GM19238 (cell line): ENCODE measurements around the gene L2HGDH.

Experiments used
- DNase-seq: peaks from one replicate; pipeline ENCODE4 v3.0.0; 2011; ENCODE audit warnings: low spot score; ENCODE audit not compliant: insufficient read length

The L2HGDH gene

DNA sequence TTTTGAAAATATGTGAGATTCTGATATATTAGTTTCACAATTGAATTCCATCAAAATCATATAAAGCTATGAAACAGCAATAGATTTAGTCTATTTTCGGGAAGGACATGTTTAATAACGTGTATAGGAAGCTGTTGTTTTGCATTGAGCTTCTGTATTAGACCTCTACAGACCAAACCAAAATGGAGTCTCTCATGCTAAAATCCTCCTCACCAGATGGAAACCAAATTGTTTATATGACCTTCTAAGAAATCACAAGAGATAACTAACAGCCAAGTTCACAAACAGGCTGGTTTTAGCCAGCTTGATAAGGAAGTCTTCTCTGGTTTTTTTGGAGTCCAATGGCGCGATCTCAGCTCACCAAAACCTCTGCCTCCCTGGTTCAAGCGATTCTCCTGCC, 23.9 kb downstream of the L2HGDH start:
- DNase-seq: no peak

DNA sequence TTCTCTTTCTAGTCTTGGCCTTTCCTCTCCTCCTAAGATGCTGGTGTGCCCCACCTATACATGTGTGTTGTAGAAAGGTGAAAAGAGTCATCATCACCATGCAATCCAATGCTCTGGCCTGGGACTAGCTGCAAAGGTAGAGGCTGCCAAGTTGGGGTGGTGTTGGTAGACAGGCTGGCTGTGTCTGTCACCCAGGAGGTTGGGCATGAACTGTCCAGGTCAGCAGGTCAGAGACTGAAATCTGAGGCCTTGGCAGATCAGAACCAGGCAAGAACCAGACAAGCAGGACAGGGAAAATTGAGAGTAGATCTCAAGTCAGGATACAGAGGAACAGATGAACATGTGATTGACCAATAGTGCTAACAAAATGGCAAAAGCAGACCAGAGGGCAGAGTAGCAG, 26.2 kb downstream of the L2HGDH start:
- DNase-seq: no peak

DNA sequence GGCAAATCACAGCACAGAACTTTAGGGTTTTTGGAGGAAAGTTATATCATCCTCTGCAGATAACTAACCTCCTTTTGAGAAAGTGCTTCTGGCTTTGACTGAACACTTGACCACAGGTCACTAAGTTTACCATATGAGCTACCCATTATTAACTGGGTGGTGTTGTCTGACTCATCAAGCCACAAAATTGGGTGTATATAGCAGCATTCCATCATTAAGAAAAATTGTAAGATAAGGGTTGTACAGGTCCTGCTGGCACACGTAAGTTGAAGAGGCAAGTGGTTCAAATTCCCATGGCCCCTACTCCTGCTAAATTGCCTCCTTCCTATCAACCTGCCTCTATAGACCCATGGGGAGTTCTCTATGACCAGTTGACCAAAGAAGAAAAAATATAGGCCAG, 39.5 kb downstream of the L2HGDH start:
- DNase-seq: no peak

DNA sequence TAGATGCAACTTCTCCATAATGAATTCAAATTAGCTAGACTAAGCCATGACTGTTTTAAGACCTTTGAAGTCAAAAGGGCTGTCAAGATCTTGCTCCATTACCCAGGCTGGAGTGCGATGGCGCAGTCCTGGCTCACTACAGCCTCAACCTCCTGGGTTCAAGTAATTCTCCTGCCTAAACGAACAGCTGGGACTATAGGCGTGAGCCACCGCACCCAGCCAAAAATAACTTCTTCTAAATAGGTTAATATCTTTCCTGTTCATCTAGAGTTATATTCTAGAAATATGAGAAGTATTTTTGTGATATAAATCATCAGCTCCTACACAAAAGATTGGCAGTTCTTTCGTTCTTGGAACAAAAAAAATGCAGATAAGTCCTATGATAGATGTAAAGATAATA, 41.1 kb downstream of the L2HGDH start:
- DNase-seq: no peak

DNA sequence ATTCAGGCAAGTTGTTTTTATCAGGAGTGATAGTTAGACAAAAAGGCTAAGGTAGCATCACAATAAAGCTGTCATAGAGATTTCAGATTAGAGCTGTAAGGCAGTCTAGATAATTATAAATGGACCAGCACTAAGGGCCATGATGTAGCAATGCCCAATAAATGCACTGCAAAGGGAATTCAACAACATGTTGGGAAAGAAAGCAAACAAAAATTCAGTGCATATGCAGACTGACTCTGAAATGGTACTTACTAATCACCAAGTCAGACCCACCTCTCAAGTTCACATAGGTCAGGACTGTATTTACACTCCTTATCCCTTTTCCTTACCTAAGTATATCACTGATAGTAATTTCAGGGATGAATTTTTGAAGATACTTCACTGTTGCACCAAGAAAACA, 47.0 kb downstream of the L2HGDH start:
- DNase-seq: no peak

DNA sequence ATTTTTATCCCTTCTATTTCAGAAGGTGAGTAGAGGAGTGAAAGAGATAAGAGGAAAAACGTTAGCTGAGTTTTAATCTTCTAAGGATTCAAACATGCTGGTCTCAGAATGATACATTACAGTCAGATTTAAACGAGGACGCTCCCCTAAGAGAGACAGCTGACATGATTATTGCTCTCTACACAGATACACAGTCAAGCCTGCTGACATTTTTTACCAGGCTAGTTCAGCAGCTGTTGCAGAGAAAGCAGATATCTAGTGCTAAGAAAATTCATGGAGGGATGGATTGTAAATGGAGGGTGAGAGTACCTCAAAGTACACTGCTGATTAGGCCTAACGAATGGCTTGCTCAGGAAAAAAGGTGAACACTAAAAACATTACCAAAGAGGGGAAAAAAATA, 48.7 kb downstream of the L2HGDH start:
- DNase-seq: no peak

DNA sequence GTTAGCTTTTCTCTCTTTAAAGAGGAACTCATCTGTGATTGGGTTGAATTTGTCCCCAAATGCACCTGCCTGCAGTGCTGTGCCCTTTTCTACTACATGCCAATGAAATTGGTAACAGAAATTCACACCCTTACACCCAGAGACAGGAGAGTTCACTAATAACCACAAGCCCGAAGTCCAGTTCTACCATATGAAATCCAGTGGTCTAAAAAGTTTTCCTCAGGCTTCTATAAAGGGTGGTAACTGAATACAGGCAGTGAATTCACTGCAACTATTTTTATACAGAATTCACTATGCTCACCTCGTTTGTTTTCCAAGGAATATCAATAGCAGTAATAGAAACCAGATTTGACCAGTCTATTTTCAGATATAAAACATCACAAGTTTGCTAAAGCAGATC, 49.2 kb downstream of the L2HGDH start:
- DNase-seq: no peak

DNA sequence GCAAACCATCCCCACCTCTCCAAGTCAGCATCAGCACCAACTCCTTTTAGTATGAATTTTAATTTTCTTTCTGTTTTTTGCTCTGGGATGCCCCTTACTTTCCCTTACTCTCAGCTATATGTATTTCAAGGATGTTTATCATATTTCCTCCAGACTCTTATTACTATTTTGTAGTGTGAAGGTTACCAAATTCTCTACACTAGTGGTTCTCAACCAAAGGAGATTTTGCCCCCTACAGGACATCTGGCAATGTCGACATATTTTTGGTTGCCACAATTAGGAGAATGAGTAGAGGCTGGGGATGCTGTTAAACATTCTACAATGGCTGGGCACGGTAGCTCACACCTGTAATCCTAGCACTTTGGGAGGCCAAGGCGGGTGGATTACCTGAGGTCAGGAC, 51.5 kb downstream of the L2HGDH start:
- no peak for DNase-seq

DNA sequence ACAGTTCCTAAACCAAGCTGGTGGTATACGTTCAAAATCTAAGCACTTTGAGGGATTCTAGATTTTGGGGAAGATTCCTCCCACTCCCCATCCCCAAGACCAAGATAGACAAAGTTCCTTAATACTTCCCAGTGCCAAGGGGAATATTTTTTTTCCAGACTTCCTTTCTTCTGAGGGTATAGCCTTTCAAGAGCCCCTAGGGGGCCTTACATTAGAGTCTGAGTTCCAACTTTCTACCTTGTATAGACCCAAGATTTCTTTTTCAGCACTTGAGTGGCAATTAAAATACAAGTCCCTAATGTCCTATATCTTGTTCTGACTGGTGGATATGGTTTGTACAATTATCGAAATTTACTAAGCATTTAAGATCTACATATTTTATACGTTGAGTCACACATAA, 52.0 kb downstream of the L2HGDH start:
- DNase-seq: no peak

DNA sequence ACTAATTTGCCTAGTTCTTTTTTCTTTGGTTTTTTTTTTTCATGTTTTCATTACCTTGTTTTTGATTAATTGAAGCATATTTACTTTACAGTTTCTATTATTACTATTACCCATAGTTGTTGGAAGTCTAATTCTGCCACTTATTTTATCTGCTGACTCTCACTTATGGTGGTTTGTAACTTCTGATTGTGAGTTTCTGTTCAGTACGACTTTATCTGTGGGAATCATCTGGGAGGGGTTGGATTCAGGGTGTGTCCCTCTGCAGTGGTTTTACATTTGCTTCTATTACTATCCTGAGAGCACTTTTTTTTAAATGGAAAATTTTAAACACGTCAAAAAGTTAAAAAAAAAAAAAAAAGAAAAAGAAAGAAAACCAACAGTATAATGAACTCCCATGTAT, 54.3 kb downstream of the L2HGDH start:
- no peak for DNase-seq

DNA sequence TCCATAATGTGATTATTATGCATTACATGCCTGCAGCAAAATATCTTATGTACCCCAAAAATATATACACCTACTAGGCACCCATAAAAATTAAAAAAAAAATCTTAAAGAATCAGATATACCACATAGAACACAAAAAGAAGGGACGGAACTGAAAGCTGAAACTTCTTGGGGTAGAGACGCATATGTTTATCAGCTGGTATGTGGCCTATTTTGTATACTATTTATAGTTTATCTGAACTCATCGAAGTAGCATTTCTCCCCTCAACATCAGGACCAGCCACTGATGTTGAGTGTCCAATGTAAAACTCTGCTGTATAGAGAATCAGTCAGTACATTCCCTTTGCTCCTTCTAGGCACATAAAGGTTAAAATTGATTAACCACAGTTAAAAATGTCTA, 57.8 kb downstream of the L2HGDH start:
- no peak for DNase-seq

DNA sequence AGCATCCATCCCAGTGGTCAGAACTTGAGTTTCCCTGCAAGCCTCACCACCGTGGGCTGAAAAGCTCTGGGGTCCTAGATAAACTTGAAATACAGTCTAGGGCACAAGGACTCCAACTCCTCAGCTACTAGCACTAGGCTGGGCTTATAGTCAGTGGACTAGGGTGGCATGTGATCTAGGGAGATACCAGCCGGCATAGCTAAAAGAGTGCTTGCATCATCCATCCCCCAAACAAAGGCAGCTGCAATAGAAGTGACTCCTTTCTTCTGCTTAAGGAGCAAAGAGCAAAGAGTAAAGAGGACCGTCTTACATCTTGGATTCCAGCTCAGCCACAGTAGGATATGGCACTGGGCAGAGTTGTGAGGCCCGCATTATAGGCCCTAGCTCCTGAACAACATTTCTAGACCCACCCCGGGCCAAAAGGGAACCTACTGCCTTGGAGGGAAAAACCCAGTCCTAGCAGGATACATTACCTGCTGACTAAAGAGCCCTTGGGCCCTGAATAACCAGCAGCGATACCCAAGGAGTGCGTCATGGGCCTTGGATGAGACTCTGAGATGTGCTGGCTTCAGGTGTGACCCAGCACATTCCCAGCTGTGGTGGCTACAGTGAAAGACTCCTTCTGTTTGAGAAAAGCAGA, 62.8 kb downstream of the L2HGDH start:
- no peak for DNase-seq

DNA sequence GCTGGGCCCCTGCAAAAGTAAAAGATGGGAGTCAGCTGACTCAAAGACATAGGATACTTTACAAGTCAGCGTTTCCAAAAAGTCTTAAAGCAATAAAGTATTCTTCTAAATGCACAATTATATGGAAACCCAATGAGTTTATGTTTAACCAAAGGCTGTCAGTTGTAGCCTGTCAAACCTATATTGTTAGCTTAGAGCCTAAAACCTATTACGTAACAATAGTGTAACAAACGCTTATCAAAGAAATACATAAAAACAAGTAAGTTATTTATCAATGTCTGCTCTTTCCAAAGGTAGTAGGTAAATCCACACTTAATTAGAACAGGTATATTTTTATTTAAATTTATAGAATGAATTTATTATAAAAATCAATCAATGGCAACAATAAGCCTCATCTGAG, 64.8 kb downstream of the L2HGDH start:
- no peak for DNase-seq

DNA sequence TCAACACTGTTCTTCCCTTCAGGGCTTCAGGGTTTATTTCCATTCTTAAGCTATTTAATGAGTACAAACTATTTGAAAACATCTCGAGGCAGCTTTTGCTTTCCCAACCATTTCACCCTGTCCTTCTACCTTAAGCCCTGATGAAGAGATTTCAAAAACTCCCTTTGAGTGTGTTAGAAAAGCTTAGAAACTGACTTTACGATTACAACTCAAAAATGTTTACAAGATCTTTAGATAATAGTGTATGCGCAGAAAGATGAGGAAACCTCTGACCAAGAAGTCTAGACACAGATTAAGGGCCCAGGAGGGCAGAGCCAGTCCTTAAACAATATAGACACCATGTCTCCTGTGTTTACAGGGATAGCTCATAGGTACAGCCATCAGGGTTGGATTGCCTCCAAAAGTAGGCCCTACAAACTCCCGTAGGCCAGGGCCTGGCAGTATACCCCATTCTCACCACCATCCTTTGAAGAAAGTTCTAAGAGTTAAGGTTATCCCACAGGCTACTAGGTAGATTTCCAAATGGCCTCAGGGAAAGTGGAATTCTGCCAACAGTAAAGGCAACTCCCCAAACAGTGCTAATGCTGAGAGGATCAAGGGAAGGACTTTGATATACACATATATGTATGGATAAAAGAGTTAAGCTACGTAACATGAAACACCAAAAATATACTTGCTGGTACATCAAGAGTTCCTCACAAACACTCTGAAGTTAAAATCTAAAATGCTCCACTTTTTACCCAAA, 69.3 kb downstream of the L2HGDH start:
- no peak for DNase-seq

DNA sequence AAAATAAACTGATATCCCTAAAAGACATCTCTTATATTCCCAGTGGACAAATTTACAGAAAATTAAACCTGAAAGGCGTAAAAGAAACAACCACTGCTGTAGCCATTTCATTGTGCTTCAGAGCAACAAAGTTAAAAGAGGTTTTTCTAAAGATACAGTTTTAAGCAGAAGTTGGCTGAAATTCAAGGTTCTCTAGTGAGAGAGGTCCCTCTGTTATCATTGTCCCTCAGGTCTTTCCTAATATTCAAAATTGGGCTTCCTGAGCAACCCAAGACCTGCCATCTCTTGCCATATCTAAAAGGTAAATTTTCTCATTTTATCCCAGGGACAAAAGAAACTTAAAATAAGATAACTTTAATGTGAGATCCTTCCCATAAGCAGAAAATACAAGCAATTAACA, 69.9 kb downstream of the L2HGDH start:
- DNase-seq: no peak

DNA sequence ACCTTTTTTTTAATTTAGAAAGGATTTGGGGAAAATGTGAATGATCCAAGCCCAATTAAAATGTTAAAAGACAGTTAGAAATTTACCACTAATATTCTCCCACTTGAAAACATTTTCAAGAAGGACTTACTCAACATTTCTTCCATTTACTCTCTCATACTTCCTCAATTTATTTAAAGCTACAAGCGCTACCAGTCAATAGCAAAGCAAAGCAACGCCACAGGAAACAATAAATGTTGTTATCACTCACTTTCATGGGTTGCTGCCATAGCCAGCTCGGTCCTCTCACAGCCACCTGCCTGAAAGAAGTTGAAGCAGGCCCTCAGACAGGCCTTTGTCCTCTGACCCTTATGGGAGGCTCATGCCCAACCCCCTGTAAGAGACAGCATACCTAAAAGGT, 74.6 kb downstream of the L2HGDH start:
- no peak for DNase-seq

DNA sequence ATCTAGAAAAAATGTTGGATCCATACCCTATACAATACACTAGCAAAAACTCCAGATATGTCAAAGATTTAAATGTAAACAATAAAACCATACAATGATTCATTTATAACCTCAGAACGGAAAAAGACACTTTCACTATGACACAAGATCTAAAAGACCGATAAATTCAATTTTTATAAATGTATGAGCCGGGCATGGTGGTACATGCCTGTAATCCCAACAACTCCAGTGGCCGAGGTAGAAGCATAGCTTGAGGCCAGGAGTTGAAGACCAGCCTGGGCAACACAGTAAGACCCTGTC, 78.1 kb downstream of the L2HGDH start:
- DNase-seq: no peak

DNA sequence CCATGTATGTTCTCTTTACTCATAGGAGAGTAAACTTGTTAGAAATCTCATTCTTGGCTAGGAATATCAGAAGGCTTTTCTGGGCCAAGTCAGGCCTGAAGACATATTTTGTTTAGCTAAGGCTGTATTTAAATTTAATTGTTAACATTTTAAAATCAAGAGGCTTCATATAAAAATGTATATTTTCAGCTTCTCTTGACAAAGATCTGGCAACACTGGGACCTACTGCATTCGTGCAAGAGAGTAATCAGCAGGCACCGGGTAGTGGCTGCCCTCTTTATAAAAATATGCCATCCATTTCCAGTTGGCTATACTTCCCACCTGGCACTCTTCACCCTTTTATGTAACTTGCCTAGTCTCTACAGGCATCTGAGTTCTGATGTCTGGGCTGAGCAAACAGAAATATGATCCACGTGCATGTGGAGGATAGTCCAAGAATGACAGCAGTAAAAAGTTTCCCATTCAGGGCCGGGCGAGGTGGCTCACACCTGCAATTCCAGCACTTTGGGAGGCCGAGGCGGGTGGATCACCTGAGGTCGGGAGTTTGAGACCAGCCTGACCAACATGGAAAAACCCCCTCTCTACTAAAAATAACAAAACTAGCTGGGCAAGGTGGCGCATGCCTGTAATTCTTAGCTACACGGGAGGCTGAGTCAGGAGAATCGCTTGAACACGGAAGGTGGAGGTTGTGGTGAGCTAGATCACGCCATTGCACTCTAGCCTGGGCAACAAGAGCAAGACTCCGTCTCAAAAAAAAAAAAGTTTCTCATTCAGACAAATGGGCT, 78.7 kb downstream of the L2HGDH start:
- no peak for DNase-seq

DNA sequence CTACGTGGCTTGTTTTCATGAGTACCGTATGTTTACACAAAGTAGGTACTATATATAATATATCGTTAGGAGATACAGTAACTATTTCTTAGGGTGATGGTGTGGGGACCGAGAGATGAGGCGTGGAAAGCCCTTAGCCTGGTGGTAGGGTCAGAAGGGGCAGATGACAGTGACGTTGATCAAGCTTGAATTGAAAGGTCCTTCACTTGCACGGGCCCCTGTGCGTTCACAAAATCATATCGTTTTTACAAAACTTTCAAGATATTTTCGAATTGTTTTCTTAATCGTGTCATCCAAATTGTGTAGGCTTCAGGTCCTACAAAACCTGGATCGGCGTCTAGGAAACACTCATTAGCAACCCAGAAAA, 79.8 kb downstream of the L2HGDH start:
- DNase-seq: no peak

DNA sequence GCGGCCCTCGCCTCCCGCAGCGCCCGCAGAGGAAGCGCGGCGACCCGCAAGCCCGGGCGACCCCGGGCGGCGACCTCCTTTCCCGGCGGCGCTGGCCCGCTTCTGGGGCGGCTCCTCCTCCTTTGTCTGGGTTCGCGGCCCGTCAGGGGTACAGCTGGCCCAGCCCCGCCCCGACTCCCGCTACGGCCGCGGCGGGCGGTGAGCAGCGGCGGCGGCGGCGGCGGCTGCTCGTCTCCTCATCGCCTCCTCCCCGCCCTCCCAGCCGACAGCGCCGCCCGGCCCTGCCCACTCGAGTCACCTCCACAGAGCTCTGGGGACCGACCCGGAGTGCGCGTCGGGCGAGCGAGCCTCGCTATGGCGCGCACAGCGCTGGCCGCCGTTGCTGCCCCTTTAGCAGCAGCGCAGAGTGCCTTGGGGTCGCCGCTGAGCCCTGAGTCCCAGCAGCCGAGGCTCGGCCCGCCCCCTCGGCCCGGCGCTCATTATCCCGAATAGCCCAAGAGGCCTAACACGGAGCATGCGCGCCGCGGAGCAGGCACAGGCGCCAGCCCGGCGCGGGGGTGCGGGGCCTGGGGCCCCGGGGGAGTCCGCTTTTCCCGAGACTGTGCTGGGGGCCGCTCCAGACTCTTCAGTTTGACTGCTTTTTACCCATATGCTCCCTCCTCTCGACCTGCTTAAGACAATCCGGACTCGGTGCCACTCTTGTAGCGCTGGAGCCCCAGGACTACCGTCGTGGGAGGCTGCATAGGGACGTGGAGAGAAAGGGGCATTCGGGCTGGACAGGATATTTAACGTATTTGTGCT, 80.4 kb downstream of the L2HGDH start, which contains the start of gene SOS2:
Gene SOS2, minus strand, starts transcription at position 104 of the 801 bp plus-strand sequence. CDS start 295 bp downstream, outside the sequence.
- peak; percentile 77 for DNase-seq

DNA sequence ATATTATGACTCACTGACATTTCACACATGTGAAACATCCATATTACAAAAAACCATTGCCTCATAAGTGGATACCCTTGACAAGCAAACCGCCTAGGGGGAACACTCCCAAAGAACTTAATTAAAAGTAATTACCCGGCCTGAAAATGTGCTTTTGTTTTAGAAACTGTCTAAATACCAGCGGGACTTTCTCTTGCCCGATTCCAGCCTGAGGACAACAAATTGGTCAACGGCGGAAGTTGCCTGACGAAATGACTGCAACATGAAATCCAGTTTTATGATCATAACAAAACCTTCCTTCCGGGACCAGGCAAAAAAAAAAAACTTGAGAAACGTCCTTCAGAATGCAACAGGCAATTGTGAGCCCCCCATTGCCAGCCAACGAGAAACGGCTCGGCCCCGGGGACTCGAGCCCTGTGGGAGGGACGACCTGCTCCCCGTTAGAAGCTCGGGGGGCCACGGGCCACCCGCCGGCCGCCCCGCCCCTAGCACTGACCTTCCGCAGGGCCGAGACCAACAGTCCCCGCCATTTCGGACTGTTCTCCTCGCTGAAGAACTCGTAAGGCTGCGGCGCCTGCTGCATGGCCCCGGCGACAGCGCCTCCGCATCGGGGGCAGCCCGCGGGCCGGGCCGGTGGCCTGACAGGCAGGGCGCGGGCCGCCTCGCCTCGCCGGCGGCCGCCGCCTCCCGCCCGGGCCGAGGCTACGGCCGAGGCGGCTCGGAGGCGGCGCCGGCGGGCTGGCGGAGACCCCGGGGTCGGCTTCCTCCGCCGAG, 81.1 kb downstream of the L2HGDH start:
- peak; percentile 29 for DNase-seq
